Stomach (tissue), 9 donors: ENCODE data around the gene BRF1. TPM values are rescaled to one million over a fixed set of nuclear protein-coding genes. Genes with fewer than 3 reads are reported as not detected.
"Not testable (repeated sequence)": the region's sequence is repeated elsewhere in the genome, so short reads cannot be mapped to it uniquely, and the experiment has no call there.

Experiments
- DNase-seq, 2 donors: peaks; one replicate each; pipeline versions ENCODE4 v3.0.0 to v3.0.0-alpha.2; 2013 to 2019
- H3K27ac ChIP-seq, 5 donors: fragments of 200-600 bp in 4 of 5; sonication (generic) in 4 of 5; one replicate each; pipeline ENCODE4 v1.5.1; 2013 to 2019; ENCODE audit warnings: mild to moderate bottlenecking in 1 of 5, moderate library complexity in 1 of 5
- H3K27me3 ChIP-seq, 3 donors: fragments of 200-600 bp; sonication (generic); one replicate each; pipeline ENCODE4 v1.5.1; 2017 to 2019; ENCODE audit warnings: mixed run types in 1 of 3
- H3K36me3 ChIP-seq, 4 donors: fragments of 200-600 bp; sonication (generic); 1 replicate in 3 of 4; 2 replicates in 1 of 4; pipeline ENCODE4 v1.5.1; 2016 to 2019
- H3K4me1 ChIP-seq, 4 donors: fragments of 200-600 bp; sonication (generic); one replicate each; pipeline ENCODE4 v1.5.1; 2016 to 2019
- H3K4me3 ChIP-seq, 4 donors: fragments of 200-600 bp; sonication (generic) in 3 of 4; one replicate each; pipeline ENCODE4 v1.5.1; 2016 to 2019; ENCODE audit warnings: mild to moderate bottlenecking in 1 of 4
- H3K9me3 ChIP-seq, 4 donors: fragments of 200-600 bp; sonication (generic); one replicate each; pipeline ENCODE4 v1.5.1; 2016 to 2019
- CTCF ChIP-seq, 7 experiments: fragments of 450-650 bp in 4 of 7; fragments of 200-600 bp in 3 of 7; sonication (generic) in 3 of 7; IDR thresholded peaks; one replicate each; pipeline ENCODE4 v1.5.1; 2016 to 2019; ENCODE audit warnings: antibody characterized with exemption in 7 of 7, control low read depth in 2 of 7, mild to moderate bottlenecking in 1 of 7
- EP300 ChIP-seq: sonication (generic); formaldehyde crosslinking; IDR thresholded peaks from one replicate; pipeline ENCODE4 v1.6.1; 2017; ENCODE audit warnings: antibody characterized with exemption
- POLR2A ChIP-seq, 4 donors: fragments of 450-650 bp; IDR thresholded peaks; one replicate each; pipeline ENCODE4 v1.6.1; 2016; ENCODE audit warnings: antibody characterized with exemption in 4 of 4, control low read depth in 2 of 4, mild to moderate bottlenecking in 1 of 4, moderate library complexity in 1 of 4
- POLR2AphosphoS5 ChIP-seq, 3 donors: sonication (generic); formaldehyde crosslinking; IDR thresholded peaks; one replicate each; pipeline ENCODE4 v1.6.1; 2016; ENCODE audit warnings: antibody characterized with exemption in 3 of 3
- WGBS, 5 donors: extraction: QIAGEN DNeasy Blood & Tissue Kit in 3 of 5; methylation state at CpG; one replicate each; pipeline versions ENCODE4 v1.1.5 to v1.1.7; 2013 to 2018; 5-methylcytosine and 5-hydroxymethylcytosine counted together
- intact Hi-C: fragments of 100-400 bp; cut with DNase I; formaldehyde crosslinking; loops from one replicate; pipeline ENCODE4 v1.15.1; 2023; ENCODE audit warnings: low total_unique reads
- polyA plus RNA-seq, 3 donors: library from polyadenylated mRNA; stranded (reverse); fragments of 200-250 nt; gene quantifications; one replicate each; pipeline ENCODE4 v1.2.3, GENCODE V29; 2013
- total RNA-seq, 5 donors: library from RNA; depleted of rRNA; stranded (reverse); fragments of >200 nt; gene quantifications; one replicate each; pipeline versions ENCODE4 v1.1.0 to v1.2.3, GENCODE V29; 2014 to 2016
- donor health status: healthy with polysubstance abuse.
- donor health status: Bipolar disorder and iron deficiency.
- donor health status: healthy.

The BRF1 gene
- total and polyA plus RNA-seq, 8 donors = 9.2 to 141 (median 33.9) TPM

- WGBS, 5 donors = 65 to 79% (median 74%) methylated on average over 9 of the region's 9 CpGs
- TF ChIP-seq POLR2AphosphoS5 (IDR thresholded peaks at IDR 0.05) (no peak), EP300 (no peak), POLR2A (IDR thresholded peaks at IDR 0.05) (no peak), CTCF (IDR thresholded peaks at IDR 0.05) (no peak)
These were observed 3.8 kb upstream of the BRF1 start for GRCh38 chr14:105304565-105304964.

GRCh38 chr14:105303949-105304348 lies 3.1 kb upstream of the BRF1 start:
- Histone ChIP-seq H3K36me3 (no peaks in the 10 kb centered on the region), H3K9me3 (no peaks in the 10 kb centered on the region), H3K4me3 (no peak overlapping the region), H3K27me3 (no peaks in the 10 kb centered on the region), H3K4me1 (peaks cover 12 to 20% (median 18%) of the 10 kb centered on the region in 4 donors), H3K27ac (no peak overlapping the region)
- DNase-seq = no peak
- intact Hi-C loops = no loop called here
- 62 to 72% (median 70%) methylated on average over 5 to 6 of the region's 6 CpGs for WGBS, 5 donors
- TF ChIP-seq POLR2A (IDR thresholded peaks at IDR 0.05) (no peak), EP300 (no peak), POLR2AphosphoS5 (IDR thresholded peaks at IDR 0.05) (no peak), CTCF (IDR thresholded peaks at IDR 0.05) (no peak)

More at GRCh38 chr14:105304565-105304964, 3.8 kb upstream of the BRF1 start:
- H3K27me3 ChIP-seq = no peaks in the 10 kb centered on the region
- intact Hi-C loops = no loop called here
- H3K27ac ChIP-seq = no peak overlapping the region
- no peak for DNase-seq
- no peaks in the 10 kb centered on the region for H3K9me3 ChIP-seq
- H3K4me3 ChIP-seq = no peak overlapping the region
- peaks cover 6 to 14% (median 12%) of the 10 kb centered on the region in 4 donors for H3K4me1 ChIP-seq
- no peaks in the 10 kb centered on the region for H3K36me3 ChIP-seq

GRCh38 chr14:105301915-105302249 lies 1.1 kb upstream of the BRF1 start:
- DNase-seq, H3K36me3 ChIP-seq, intact Hi-C loops, H3K9me3 ChIP-seq, H3K27me3 ChIP-seq: not testable (repeated sequence)
- peak overlapping the region in 4 of 5 donors; percentile 96 to 98 (median 98) for H3K27ac ChIP-seq
- peak overlapping the region; percentile 72 to 92 (median 84) for H3K4me3 ChIP-seq
- peaks cover 19 to 31% (median 26%) of the 10 kb centered on the region in 4 donors for H3K4me1 ChIP-seq
- WGBS, 5 donors = 72 to 79% (median 77%) methylated on average over 11 of the region's 11 CpGs

GRCh38 chr14:105301103-105301914 lies 508 bp upstream of the BRF1 start:
- Histone ChIP-seq H3K4me1 (peaks cover 19 to 31% (median 26%) of the 10 kb centered on the region in 4 donors), H3K27me3 (no peaks in the 10 kb centered on the region), H3K27ac (peak overlapping the region; percentile 96 to 100 (median 98)), H3K9me3 (no peaks in the 10 kb centered on the region), H3K4me3 (peak overlapping the region; percentile 72 to 92 (median 84)), H3K36me3 (no peaks in the 10 kb centered on the region)
- peak; percentile 99 to 100 for DNase-seq
- WGBS, 5 donors = 3 to 15% (median 5%) methylated on average over 31 to 65 of the region's 65 CpGs
- TF ChIP-seq CTCF (IDR thresholded peaks at IDR 0.05) = no peak
- peak in 1 of 4 donors; percentile 33 for TF ChIP-seq POLR2A (IDR thresholded peaks at IDR 0.05)
- intact Hi-C loops = no loop called here
